Testis (tissue), 2 donors: ENCODE results near the gene SUN1.

ENCODE experiments used
- POLR2A ChIP-seq: fragments of 450-650 bp; IDR thresholded peaks from one replicate; pipeline ENCODE4 v1.6.1; 2017; ENCODE audit warnings: antibody characterized with exemption, mild to moderate bottlenecking, moderate library complexity
- TF ChIP-seq, protein P1 (sequence below), 3 experiments: fragments of 450-650 bp in 2 of 3; fragments of 200-600 bp in 1 of 3; sonication (generic) in 1 of 3; IDR thresholded peaks; one replicate each; pipeline ENCODE4 v1.5.1; 2016 to 2019; ENCODE audit warnings: antibody characterized with exemption in 3 of 3, mild to moderate bottlenecking in 2 of 3, moderate library complexity in 1 of 3

GRCh38 chr7:853366-854117, 21.3 kb downstream of the SUN1 start:
- TF ChIP-seq, protein P1, sequence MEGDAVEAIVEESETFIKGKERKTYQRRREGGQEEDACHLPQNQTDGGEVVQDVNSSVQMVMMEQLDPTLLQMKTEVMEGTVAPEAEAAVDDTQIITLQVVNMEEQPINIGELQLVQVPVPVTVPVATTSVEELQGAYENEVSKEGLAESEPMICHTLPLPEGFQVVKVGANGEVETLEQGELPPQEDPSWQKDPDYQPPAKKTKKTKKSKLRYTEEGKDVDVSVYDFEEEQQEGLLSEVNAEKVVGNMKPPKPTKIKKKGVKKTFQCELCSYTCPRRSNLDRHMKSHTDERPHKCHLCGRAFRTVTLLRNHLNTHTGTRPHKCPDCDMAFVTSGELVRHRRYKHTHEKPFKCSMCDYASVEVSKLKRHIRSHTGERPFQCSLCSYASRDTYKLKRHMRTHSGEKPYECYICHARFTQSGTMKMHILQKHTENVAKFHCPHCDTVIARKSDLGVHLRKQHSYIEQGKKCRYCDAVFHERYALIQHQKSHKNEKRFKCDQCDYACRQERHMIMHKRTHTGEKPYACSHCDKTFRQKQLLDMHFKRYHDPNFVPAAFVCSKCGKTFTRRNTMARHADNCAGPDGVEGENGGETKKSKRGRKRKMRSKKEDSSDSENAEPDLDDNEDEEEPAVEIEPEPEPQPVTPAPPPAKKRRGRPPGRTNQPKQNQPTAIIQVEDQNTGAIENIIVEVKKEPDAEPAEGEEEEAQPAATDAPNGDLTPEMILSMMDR (IDR thresholded peaks at IDR 0.05): no peak
- no peak for TF ChIP-seq POLR2A
